GOT3 (cell line): ENCODE measurements around the gene UNG.

ENCODE experiments used
- DNase-seq: peaks from one replicate; lab custom pipeline; 2025; ENCODE audit warnings: mixed read lengths; lab: John Stamatoyannopoulos, UW

Gene UNG

GRCh38 chr12:109089683-109090082, 7.7 kb upstream of the UNG start:
- no peak for DNase-seq

- no peak for DNase-seq
These were observed 4.8 kb upstream of the UNG start for GRCh38 chr12:109092497-109093021.

DNA sequence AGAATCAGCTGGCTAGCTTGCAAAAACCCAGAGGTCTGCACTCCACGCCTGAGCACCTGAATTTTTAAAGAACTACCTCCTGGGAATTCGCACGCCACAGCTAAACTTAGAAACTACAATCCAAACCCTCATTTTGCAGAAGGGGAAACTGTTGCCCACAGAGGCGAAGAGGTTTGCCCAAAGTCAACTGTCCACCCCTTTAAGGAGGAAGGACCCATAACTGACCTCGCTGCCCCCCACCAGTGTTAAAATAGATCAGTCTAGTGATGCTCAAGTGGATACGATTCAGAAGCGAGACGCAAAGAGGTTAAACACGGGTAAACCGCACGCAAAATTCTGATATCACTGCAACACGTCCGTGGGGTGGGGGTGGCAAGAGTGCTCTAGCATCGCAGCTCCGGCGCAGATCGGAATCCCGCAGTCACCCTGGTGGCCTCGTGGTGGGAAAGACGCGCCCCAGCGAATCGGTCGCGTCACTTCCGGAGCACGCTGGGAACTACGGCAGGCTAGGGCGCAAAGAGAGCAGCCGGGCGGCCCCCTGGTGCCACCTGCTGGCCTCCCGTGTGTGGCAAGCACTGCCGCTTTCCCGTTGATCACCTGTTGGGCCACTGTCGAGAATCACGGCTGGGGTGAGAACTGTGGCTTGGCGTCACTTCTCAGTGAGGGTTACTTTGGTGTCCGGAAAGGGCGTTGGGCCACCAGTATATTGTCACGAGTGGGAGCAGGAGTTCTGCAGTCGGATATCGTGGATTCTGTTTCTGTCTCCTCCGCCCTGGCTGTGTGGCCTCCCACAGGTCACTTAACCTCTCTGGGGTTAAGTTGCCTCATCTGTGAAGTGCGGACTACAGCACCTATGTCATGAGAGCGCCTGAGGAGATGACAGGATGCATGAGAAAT, 4.1 kb upstream of the UNG start, which contains the start of gene ALKBH2:
TSS of gene ALKBH2 (minus strand) at position 451 of the 897 bp plus-strand sequence. CDS start 686 bp downstream, outside the sequence.
- DNase-seq, result peak; percentile 57

GRCh38 chr12:109097140-109097434, 310 bp upstream of the UNG start:
- DNase-seq, result no peak

DNA sequence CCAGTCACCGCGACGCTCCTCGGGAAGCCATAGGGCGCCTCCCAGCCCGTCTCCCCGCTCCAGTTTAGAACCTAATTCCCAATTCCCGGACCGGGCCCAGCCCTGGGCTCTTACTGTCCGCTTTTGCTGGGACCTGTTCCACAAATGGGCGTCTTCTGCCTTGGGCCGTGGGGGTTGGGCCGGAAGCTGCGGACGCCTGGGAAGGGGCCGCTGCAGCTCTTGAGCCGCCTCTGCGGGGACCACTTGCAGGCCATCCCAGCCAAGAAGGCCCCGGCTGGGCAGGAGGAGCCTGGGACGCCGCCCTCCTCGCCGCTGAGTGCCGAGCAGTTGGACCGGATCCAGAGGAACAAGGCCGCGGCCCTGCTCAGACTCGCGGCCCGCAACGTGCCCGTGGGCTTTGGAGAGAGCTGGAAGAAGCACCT, 797 bp downstream of the UNG start:
- DNase-seq, result no peak

DNA sequence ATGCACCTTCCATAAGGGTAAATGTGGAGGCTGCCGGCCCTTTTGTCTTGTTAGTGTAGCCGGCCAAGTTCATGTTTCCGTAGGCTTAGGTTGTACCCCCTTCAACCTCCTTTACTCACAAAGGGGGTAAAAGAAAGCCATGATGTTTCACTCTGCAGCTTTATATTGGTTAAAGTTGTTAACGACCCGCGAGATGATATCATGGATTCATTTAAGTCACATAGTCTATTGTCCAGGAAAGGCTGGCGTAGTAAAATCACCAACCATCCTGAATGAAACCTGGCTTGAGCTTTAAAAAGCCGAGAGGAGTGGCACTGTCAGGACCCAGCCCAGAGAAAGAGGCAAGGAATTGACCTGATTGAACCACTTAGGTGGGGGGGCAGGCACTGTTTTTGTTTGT, 1.3 kb downstream of the UNG start:
- no peak for DNase-seq

- DNase-seq, result no peak
These were observed 2.1 kb downstream of the UNG start for GRCh38 chr12:109099431-109100020.

DNA sequence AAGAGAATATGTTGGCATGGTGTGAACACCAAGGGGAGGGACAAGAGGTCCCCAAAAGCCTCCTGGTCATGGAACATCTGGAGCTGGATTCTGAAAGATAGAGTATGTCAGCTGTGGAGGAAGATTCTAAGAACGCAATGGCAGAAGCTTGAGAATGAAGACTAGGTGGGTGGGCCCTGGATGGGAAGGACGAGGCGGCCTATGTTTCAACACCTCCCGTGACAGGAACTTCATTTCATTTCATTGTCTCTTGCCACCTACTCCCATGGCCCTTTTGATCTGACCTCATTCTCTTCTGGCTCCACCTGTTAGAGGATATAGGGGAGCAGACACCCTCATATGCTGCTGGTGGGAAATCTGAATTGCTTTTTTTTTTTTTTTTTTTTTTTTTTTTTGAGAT, 3.3 kb downstream of the UNG start:
- DNase-seq, result no peak

DNA sequence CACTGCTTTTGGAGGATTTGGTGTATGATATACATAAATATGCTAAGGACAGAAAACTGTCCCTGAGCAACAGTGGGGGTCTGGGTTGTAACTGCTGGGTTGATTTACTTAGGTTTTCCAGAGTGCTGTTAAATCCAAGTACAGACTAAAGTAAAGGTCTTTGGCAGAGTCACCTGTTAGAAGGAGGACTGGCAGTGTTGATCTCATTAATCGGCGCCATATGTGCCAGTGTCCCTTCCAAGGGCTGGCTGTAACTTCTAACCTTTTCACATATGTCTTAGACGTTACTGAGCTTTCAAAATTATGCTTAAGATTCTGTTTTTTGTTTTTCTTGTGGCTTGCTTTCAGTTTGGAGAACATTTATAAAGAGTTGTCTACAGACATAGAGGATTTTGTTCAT, 5.1 kb downstream of the UNG start:
- no peak for DNase-seq

GRCh38 chr12:109105176-109105575, 7.8 kb downstream of the UNG start:
- no peak for DNase-seq

GRCh38 chr12:109109746-109110350, 12.5 kb downstream of the UNG start:
- DNase-seq, result no peak

GRCh38 chr12:109110988-109111495, 13.6 kb downstream of the UNG start:
- no peak for DNase-seq

- DNase-seq, result no peak
These were observed 15.5 kb downstream of the UNG start for GRCh38 chr12:109112720-109113465.

- DNase-seq, result no peak
These were observed 16.4 kb downstream of the UNG start for GRCh38 chr12:109113661-109114321.

GRCh38 chr12:109114644-109115043, 17.2 kb downstream of the UNG start:
- DNase-seq, result no peak

DNA sequence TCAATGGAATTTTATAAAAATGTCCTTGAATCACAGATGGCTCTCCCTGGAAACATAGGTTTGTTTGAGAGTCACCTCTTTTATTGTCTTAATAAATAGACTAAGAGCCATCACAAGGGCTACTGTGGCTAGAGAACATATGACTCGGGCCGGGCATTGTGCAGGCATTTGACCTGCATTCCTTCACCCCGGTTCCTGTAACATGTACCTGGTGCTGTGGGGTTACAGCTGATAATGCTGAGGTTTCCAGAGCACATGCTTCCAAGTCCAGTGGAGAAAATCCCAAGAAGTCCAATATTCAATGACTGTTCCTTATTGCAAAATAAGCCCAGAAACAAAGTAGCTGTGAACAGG, 18.0 kb downstream of the UNG start:
- no peak for DNase-seq

DNA sequence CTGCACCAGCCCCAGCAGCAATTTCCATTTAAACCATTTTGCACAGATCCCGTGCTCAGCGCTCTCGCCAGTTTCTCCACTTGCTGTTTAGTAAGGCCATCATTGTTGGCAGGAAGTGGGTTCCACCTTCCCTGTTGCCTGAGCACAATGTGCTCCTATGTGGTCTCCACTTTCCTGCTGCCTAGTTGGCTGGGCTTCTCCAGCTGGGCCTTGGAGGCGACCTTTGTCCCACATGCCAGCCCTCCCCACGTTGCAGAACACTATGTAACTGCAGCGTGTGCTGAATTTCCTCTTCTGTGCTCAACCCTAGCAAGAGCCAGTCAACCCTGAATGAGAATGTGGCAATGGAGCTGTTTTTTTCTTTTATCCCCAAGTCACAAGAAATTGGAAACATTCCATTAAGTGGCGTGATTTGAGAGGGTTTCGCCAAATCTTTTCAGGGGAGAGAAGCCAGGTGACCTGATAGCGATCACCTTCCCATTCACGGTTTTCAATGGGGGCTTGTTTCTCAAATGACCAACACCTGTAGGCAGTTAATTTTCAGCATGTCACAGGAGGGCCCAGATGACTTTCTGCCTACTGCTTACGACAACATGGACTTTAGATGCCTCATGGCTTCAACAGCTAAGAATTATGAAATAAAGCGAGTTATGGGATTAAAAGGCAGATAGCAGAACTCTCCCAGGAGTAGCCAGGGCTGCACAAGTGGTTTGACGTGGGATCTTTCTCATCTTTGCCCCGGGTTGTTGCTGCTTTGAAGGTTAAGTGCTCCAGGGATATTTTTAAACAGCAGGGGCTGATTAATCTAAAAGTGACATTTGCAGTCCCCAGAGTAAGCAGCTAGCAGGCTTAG, 18.6 kb downstream of the UNG start, which contains the start of gene ACACB:
TSS of gene ACACB (plus strand) at position 830 of the 853 bp plus-strand sequence. CDS start 22,819 bp downstream, outside the sequence.
- no peak for DNase-seq

- DNase-seq, result no peak
These were observed 19.2 kb downstream of the UNG start for GRCh38 chr12:109116611-109116949.

- DNase-seq, result no peak
These were observed 22.7 kb downstream of the UNG start for GRCh38 chr12:109120095-109120494.

DNA sequence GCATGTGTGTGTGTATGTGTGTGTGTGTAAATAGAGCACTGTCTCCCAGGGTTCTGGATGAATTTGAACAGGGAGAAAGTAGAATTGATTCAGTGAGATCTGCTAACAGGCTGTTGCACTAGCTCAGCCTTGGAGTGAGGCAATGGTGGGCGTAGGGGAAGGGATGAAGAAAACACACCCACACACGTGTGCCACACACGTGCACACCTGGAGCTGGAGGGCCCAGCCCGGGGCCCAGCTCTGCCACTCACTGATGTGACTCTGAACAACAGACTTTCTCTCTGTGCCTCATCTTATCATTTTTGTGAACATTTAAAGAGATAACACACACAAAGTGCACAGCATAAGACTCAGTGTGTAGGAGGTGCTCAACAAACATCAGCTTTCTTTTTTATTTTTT, 23.2 kb downstream of the UNG start:
- DNase-seq, result no peak
